Astrocyte of the hippocampus (primary cell): Measurements from ENCODE around the gene MDH1B.
"Not testable (repeated sequence)": the region's sequence is repeated elsewhere in the genome, so short reads cannot be mapped to it uniquely, and the experiment has no call there.

Experiments used
- DNase-seq: peaks from one replicate; pipeline ENCODE4 v3.0.0; 2011; ENCODE audit warnings: low read depth, low spot score

The MDH1B gene

DNA sequence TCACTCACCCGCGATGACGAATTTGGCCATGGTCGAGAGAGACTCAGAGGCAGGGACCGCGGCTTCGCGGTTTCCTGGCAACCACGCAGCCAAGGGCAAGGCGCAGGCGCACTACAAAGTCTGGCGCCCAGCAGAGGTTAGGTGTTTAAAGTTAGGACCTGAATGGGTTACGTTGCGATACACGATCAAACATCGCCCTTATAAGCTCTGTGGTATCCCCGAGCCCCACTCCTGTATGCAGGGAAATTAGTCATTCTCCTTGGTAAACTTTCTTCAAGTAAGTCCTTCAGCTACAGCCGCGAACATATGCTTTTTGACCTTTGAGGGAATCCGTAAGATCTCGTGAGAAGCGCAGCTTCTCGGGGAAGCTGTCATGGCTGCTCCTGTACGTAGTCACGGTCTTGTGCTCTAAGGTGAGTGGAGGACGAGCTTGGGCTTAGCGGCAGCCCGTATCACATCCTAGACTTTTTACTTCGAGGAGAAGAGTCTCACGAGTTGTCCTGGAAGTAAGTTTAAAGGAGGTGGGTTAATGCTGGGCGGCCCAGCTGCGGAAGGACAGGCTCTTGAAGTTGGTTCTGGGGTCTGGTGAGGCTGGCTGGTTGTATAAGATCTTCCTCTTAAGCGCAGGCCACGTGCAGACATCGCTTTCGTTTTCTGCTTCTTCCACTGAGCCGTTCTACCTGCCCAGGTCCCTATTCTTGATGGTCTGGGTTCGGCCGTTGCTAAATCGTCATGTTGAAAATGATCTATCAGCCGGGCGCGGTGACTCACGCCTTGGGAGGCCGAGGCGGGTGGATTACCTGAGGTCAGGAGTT lies at the start of gene MDH1B, which contains the start of gene FASTKD2:
Gene MDH1B, minus strand, starts transcription at position 87 of the 815 bp plus-strand sequence. Its CDS starts 57 bp downstream, at position 30.
Gene FASTKD2, plus strand, starts transcription at position 365 of the 815 bp plus-strand sequence. CDS start 1,088 bp downstream, outside the sequence.
- DNase-seq, result peak; percentile 97

DNA sequence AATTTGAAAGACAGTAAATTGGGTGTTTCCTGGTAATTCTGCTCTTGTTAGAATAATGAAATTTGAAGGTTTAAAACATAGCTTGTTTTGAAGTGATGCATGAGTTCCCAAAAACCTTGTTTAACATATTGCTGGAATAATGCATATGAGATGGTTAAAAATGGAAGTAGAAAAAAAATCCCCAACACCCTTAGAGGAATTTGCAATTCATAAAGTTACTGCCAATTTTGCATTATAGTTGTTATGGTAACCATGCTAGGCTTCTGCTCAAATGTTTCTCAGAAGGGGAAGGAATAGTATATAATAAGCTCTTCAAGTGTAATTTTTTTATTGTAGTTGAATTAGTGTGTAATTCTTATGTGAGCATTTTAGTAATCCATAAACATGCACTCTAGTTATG lies 49.4 kb upstream of the MDH1B start:
- DNase-seq, result no peak

DNA sequence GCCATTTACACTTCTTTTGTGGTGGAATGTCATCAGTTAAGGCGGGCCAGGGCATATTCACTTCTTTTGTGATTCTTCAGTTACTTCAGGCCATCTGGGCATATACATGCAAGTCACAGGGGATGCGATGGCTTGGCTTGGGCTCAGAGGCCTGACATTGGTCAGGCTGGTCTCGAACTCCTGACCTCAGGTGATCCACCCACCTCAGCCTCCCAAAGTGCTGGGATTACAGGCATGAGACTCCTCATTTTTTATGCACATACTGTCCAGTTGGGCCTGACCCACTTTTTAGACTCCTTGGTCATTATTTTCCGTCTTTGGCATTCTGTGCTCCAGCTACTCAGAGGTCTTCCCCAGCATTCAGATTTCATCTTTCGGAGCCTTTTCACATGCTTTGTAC lies 47.3 kb upstream of the MDH1B start:
- DNase-seq, result not testable (repeated sequence)

DNA sequence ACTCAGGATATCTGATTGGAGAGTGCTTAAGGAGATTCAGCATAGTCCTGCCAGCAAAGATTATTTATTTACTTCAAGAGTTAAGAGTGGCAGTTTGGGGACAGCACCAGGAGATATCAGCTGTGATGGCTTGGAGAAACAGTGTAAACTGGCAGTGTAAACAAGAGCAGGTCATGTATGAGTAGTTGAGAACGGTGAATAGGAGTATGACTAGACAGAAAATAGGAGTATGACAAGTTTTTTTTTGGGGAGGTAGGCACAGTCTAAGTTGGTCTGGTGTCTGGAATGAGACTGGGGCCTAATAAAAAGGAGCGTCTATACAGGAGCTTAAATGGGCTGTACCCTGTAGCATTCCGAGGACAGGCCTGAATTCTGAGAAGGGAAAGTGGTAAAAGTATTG lies 42.5 kb upstream of the MDH1B start:
- DNase-seq, result not testable (repeated sequence)

DNA sequence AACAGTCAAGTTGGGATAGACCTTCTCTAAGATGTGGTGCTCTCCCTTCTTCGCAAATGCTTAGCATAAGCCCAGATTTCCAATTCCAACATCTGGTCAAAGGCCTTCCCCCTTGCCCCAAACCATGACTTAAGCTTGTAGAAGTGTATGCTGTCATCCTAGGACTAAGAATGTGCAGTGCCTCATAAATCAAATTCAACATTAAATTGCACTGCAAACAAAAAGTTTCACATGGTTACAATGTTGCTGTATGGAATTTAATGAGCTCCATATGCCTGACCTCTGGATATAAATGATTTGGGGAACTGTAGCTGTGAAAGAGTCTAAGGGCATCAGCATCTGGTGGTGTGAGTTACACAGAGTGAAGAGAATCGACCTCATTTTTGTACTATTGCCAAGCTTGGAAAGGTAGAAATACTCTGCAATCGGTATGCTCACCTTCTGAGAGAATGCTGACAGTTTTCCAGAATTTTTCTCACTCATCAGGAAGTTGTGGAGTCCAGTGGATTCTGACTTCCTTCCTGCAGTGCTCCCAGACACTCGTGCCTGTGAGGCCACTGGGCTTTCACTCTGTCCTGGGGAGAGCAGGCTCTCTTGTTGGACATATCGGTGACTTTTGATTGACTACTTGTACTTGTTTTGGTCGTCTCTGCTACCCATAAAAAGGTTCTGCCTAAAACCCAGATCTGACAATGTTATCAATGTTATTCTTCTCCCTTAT lies 40.9 kb upstream of the MDH1B start:
- DNase-seq, result no peak

DNA sequence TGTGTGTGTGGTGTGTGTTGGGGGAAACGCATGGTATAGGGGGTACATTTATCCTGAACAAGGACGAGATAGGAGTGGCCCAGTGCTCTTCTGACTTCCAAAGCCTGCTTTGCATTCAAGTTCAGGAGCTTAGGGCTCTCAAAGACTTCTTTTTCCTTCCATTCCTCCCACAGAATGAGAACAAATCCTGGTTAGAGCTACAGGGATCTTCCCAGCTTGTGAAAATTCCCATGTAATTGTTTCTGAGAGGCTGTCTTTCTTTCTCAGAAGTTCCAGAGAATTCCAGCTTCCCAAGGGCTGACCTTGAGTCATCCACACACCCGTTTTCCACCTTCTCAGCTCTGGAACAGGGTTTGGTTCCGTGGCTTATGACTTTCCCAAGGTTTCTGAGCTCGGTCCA lies 39.2 kb upstream of the MDH1B start:
- no peak for DNase-seq

DNA sequence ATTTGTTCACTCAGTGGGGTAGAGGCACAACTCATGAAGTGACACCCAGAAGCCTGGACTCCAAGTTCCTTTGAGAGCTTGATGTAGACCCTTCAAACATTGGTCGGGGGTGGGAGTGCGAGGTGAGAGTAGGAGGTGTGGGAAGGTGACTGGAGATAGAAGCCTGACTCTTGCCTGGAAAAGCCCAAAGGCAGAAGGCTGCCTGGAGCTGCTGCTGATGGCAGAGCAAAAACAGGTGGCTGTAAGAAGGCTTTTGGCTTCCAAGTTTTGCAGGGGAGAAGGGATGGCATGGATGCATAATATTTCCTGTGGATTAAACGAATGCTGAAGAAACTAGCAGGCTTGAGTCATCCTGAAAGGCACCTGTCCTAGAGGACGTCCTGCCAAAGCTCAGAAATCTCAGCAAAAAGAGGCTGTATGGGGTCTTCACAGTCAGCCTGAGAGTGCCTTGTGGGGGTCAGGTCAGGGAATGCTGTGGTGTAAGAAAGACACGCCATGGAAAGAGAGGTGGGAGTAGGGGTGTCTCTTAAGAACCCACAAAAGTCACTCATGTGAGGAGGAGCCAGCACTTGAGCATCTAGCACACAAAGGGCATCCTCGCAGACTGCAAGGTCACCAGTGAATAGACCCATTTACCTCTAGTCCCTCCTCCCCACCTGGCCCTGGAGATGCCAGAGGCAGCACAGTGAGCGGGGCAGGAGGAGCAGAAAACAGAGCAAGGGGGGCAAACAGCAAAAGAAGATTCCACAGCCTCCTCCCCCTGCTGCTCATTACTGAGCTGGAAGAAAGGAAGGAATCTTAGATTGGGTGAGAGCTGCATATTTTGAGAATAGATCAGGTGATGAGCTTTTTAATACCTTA lies 37.8 kb upstream of the MDH1B start:
- no peak for DNase-seq

DNA sequence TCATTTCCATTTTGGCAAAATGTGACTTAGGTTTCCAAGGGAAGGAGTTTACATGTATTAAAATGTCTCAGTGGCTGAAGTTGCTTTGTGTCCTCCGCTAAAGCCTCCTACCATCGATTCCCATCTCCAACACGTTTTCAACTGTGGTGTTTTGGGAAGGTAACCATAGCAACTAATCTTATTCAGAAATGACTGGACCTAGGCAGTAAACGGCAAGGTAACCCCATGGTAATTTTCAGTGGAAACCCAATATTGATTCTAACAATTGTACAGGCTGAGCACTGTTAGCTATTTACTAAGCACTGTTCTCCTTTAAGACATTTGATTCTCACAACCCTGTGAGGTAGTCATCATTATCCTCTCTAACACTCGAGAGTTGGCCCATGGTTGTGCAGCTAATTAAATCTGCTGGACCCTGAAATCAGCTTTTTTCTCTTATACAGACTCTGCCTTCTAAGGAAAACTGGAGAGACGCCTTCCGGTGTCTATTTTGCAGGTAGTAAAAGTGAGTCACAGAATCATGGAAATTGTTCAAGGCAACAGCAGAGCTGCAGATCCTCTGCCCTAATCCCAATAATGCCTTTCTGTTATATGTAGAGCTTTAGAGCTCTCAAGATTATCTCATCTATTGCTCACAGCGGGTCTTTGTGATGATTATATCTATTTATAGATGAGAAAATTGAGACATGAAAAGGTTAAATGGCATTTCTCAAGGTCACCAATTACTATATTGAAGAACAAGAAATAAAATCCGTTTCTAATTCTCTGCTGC lies 36.5 kb upstream of the MDH1B start:
- DNase-seq, result no peak

DNA sequence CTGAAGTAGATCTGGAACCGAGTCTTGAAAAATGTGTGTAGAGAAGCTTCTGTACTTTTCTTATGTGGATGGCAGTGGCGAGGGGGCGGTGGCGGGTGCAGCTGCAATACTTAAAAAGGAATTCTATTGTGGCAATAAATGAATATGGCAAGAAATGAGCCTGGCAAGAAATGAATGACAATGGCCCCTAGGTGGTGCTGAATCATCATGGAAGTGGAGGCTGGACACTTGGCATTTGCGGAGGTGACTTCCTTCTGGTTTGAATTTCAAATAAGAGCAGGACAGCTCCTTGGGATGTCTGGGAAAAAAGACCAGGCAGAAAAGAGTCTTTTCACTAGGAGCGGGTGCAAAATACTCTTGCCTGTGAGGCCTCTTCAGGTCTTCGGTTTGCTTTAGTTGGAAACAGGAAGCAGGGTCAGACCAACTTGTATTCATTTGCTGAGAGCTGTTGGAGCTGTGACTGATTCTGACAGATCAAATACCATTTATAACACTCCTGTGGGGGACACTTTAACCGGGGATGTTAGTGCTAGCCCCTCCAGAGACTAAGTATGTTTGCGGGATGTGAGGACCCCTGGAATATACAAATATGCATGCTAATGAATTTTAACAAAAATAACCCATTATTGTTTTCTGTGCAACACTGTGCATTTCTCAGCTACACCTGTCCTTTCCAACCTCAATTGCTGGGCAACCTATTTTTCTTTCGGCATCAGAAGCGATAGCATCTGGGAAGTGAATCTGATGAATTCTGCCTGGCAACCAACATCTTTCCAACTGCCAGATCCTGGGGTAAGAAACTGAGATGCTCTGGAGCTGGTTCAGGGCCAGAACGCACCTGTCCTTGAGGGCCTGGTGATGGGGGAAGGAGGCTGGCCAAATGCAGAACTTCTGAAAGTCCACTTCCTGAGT lies 35.6 kb upstream of the MDH1B start:
- DNase-seq, result peak; percentile 88

DNA sequence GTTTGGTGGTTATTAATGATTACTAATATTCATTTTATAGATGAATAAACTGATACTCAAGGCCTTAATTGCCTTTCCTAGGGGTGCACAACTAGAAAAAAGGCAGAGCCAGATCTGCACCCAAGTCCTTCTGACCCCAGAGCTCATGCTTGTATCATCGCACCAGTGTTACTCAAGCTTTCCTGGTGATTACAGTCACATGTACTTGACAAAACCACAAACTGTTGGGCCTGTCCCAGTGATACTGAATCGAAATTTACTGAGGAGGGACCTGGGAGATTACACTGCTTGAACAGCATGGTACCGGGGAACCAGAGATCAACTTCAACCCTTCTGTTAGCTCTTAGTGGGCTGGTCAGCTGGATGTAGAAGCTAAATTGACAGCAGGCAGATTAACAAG lies 34.0 kb upstream of the MDH1B start:
- DNase-seq, result peak; percentile 29

DNA sequence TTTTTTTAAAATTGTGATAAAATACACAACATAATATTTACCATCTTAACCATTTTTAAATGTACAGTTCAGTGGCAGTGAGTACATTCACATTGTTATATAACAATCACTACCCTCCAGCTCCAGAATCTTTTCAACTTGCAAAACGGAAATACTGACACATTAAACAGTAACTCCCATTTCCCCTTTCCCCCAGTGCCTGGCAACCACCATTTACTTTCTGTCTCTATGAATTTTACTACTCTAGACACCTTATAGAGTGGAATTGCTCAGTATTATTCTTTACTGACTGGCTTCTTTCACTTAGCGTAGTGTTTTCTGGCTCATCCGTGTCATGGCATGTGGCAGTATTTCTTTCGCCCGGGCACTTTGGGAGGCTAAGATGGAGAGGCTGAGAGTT lies 32.9 kb upstream of the MDH1B start:
- no peak for DNase-seq

DNA sequence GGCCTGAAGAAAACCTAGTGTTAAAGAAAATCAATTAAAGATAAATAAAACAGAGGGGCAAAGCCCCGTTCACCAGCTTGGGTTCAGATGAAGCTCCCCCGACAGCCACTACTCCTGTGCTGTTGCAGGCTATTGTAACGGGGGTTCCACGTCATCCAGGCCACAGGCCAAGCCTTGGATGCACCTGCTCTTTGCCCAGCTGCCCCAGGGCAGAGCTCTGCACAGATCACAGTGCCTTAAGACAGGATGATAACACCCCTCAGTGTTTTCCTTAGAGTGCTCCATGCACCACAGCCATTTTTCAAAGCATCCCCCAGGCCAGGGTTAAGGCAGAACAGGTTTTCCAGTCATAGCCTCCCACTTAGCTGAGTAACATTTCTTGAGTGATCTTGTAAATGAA lies 32.2 kb upstream of the MDH1B start:
- DNase-seq, result no peak

DNA sequence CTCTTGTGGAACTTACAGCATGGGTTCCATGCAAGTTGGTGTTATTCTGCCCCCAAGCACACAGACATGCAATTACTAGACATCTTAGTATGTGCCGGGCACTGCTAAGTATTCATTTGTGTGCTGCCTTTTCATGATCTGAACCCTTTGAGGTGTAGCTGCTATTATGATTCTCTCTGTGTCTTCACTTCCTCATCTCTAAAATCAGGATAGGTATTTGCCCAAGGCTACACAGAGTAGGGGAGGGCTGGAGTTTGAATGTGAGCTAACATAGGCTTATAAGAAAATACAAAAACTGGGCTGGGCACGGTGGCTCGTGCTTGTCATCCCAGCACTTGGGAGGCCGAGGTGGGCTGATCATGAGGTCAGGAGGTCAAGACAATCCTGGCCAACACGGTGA lies 27.5 kb upstream of the MDH1B start:
- DNase-seq, result no peak

DNA sequence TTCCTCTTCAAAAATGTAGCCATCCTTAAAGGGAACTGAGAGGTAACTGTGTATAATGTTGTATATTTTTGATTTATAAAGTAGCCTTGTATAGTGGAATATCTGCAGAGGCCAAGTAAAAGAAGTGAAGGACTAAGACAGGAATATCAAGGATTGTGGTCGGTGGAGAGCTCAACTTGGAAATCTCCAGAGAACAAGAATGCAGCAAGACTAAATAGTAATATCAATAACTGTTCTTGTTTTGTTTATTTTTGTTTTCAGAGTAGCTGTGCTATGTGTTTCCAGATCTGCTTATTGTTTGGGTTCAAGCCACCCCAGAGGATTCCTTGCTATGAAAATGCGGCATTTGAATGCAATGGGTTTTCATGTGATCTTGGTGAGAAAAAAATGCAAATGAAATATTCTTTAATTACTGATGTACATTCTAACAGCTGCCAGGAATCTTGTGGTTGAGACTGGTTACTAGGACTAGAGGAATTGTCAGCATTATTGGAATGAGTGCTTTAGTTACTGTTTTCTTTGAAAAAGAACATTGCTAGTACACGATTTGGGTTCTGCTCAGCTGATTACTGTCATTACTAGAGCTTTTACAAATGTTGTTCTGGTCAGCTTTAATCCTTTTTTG lies 25.3 kb upstream of the MDH1B start:
- peak; percentile 86 for DNase-seq

DNA sequence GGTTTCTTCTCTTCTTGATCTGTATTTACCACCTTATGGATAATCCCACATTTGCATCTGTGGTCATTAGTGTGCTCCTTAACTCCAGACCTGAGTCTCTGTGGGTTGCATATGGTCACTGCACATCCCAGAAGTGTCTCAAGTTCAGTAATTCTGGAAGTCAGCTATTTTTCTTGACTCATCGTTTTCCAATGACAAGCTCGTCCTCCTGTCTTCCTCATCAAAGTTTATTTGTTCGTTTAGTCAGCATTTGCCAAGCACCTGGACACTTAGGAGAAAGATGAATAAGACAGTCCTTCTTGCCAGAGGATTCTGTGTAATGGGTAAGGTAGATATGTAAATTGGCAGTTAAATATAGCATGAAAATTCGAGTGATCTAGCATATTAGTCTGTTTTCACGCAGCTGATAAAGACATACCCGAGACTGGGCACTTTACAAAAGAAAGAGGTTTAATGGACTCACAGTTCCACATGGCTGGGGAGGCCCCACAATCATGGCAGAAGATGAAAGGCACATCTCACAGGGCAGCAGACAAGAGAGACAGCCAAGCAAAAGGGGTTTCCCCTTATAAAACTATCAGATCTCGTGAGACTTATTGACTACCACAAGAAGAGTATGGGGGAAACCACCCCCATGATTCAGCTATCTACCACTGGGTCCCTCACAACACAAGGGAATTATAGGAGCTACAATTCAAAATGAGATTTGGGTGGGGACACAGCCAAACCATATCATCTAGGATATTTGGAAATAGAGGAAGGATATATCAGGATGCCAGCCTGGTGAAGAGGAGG lies 19.6 kb upstream of the MDH1B start:
- DNase-seq, result no peak

DNA sequence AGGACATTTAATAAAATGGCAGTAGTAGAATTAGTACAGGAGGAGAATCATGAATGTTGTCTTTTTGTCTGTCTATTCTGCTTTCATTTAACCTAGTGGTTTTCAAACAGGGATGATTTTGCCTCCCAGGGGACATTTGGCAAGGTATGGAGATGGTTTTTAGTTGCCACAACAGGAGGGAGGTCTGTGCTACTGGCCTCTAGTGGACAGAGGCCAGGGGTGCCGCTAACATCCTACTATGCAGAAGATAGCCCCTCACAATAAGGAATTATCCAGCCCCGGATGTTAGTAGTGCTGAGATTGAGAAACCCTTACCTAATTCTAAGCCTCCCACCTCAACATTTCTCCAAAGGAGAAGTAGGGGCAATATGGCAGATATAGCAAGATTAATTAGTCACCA lies 18.6 kb upstream of the MDH1B start:
- peak; percentile 31 for DNase-seq

DNA sequence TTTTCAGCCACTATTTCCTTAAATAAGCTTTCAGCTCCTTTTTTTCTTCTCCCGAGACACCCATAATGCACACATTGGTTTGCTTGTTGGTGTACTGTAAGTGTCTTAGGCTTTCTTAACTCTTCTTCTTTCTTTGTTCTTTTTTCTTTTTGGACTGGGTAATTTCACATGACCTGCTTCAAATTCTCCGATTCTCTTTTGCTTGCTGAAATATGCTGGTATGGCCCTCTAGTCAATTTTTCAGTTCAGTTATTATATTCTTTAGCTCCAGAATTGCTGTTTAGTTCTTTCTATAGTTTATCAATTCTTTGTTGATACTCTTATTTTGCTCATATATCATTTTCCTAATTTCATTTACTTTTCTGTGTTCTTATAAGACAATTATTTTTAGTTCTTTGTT lies 15.5 kb upstream of the MDH1B start:
- no peak for DNase-seq

DNA sequence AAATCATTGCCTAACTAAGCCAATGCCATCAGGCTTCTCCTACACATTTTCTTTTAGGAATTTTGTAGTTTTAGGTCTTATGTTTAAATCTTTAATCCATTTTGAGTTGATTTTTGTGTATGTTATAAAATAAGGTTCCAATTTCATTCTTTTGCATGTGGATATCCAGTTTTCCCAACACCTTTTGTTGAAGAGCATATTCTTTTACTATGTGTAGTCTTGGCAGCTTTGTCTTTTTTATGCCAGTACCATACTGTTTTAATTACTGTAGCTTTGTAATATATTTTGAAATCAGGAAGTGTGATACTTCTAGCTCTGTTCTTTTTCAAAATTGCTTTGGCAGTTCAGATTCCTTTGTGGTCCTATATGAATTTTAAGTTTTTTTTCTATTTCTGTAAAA lies 11.3 kb upstream of the MDH1B start:
- no peak for DNase-seq

DNA sequence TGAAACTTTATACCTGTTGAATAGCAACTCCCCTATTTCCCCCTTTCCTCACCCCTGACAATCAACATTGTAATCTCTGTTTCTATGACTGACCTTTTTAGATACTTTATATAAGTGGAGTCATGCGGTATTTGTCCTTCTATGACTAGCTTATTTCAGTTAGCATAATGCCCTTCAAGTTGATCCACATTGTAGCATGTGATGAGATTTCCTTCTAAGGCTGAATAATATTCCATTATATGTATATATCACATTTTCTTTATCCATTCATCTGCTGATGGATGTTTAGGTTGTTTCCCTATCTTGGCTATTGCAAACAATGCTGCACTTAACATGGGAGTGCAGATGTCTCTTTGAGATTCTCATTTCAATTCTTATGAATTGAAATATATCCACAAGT lies 9.7 kb upstream of the MDH1B start:
- DNase-seq, result no peak
